K562 (cell line): ENCODE measurements around the gene MYCBPAP. TPM values are rescaled to one million over a fixed set of nuclear protein-coding genes. Genes with fewer than 3 reads are reported as not detected.

Experiments used
- ATAC-seq: fragments of 200-7000 bp; cut with Tn5 transposase; 3 replicates; pipeline ENCODE4 v1.9.1; 2020; ENCODE audit warnings: moderate library complexity
- BruUV-seq: library from RNA; stranded (reverse); fragments of 400-500 nt; replicated peaks from 2 replicates; lab custom pipeline; 2021; lab: Mats Ljungman, UMichigan
- CTCF ChIA-PET: fragments of 300-600 bp; formaldehyde crosslinking; extraction: SDS; loops from one replicate; lab custom pipeline; 2021; ENCODE audit warnings: low intra/inter-chr PET ratio; lab: Yijun Ruan, JAX
- POLR2A ChIA-PET: fragments of 300-600, 350-650 bp; sonication (Branson Sonifier 250); formaldehyde crosslinking; extraction: SDS; loops from one replicate; lab custom pipeline; 2021; ENCODE audit warnings: antibody characterized with exemption, inconsistent platforms; lab: Yijun Ruan, JAX
- DNase-seq, 4 experiments: peaks; one replicate each; pipeline versions ENCODE4 v3.0.0 to v3.0.0-alpha.2; 2011 to 2018; ENCODE audit warnings: low spot score in 3 of 4, mixed read lengths in 3 of 4; ENCODE audit errors: extremely low read depth in 1 of 4
- FAIRE-seq: peaks from 2 replicates; lab custom pipeline; 2011; peaks lifted over from hg19 to GRCh38; lab: Jason Lieb, UNC
- H2AFZ ChIP-seq: 2 replicates; pipeline ENCODE4 v1.6.0; 2011; ENCODE audit warnings: low read depth, low read length, control low read depth, inconsistent platforms
- H3K27ac ChIP-seq: fragments of 200-600 bp; 3 replicates; pipeline ENCODE4 v1.8.0; 2011; ENCODE audit warnings: low read depth, mild to moderate bottlenecking, control low read depth, inconsistent platforms, low read length, moderate library complexity, mixed read lengths; ENCODE audit errors: extremely low read depth
- H3K27me3 ChIP-seq, 2 experiments: fragments of 300-600 bp in 1 of 2; 2 replicates in 1 of 2; 3 replicates in 1 of 2; pipeline versions ENCODE4 v1.6.0 to v1.8.0; 2011; ENCODE audit warnings: inconsistent platforms in 2 of 2, low read length in 2 of 2, mild to moderate bottlenecking in 1 of 2, mixed read lengths in 1 of 2, moderate library complexity in 1 of 2; ENCODE audit not compliant: control insufficient read depth in 2 of 2, insufficient read depth in 2 of 2
- H3K36me3 ChIP-seq: fragments of 300-600 bp; 3 replicates; pipeline ENCODE4 v1.8.0; 2011; ENCODE audit warnings: mild to moderate bottlenecking, low read length, inconsistent platforms; ENCODE audit not compliant: control insufficient read depth, insufficient read depth
- H3K4me1 ChIP-seq, 2 experiments: fragments of 200-600 bp in 1 of 2; replicated peaks in 1 of 2; 2 replicates in 1 of 2; 3 replicates in 1 of 2; pipeline versions ENCODE4 v1.5.1 to v1.8.0; 2011; ENCODE audit warnings: inconsistent platforms in 2 of 2, low read length in 2 of 2, mild to moderate bottlenecking in 1 of 2, mixed read lengths in 1 of 2, moderate library complexity in 1 of 2; ENCODE audit not compliant: control insufficient read depth in 2 of 2, insufficient read depth in 2 of 2
- H3K4me2 ChIP-seq: 2 replicates; pipeline ENCODE4 v1.6.1; 2011; ENCODE audit warnings: low read length, control low read depth, inconsistent platforms, mixed read lengths; ENCODE audit not compliant: insufficient read depth
- H3K4me3 ChIP-seq: fragments of 200-600 bp; sonication (generic), shearing (Covaris generic); 2 replicates; pipeline ENCODE4 v1.5.1; 2016; ENCODE audit warnings: control low read depth, inconsistent platforms
- H3K79me2 ChIP-seq: fragments of 200-600 bp; 3 replicates; pipeline ENCODE4 v1.8.0; 2011; ENCODE audit warnings: low read length, inconsistent platforms; ENCODE audit not compliant: control insufficient read depth, insufficient read depth
- H3K9ac ChIP-seq, 2 experiments: 2 replicates each; pipeline versions ENCODE4 v1.6.0 to v1.6.1; 2011; ENCODE audit warnings: low read depth in 2 of 2, low read length in 2 of 2, control low read depth in 1 of 2, inconsistent platforms in 1 of 2, mild to moderate bottlenecking in 1 of 2, mixed read lengths in 1 of 2; ENCODE audit not compliant: insufficient read depth in 1 of 2
- H3K9me1 ChIP-seq: one replicate; pipeline ENCODE4 v1.6.0; 2011; ENCODE audit warnings: inconsistent platforms, mild to moderate bottlenecking, low read length, moderate library complexity; ENCODE audit not compliant: control insufficient read depth, insufficient read depth
- H3K9me3 ChIP-seq: replicated peaks from 2 replicates; pipeline ENCODE4 v1.5.1; 2011; ENCODE audit warnings: low read depth, low read length, inconsistent platforms; ENCODE audit not compliant: control insufficient read depth, insufficient read depth
- H4K20me1 ChIP-seq: replicated peaks from 2 replicates; pipeline ENCODE4 v1.6.1; 2011; ENCODE audit warnings: low read length, inconsistent platforms, mixed read lengths; ENCODE audit not compliant: control insufficient read depth, insufficient read depth
- C11orf30 ChIP-seq: fragments of 450-650 bp; IDR thresholded peaks from 2 replicates; pipeline ENCODE4 v1.6.1; 2016; ENCODE audit warnings: low read depth, mild to moderate bottlenecking
- NCOA2 ChIP-seq, 2 experiments: fragments of 450-650 bp; IDR thresholded peaks; 2 replicates each; pipeline ENCODE4 v1.6.1; 2018; ENCODE audit warnings: mild to moderate bottlenecking in 2 of 2, moderate library complexity in 1 of 2; ENCODE audit not compliant: partially characterized antibody in 2 of 2
- NFE2 ChIP-seq: IDR thresholded peaks from 2 replicates; pipeline ENCODE4 v1.6.1; 2014; ENCODE audit warnings: antibody characterized with exemption, low read depth
- PCBP1 ChIP-seq: fragments of 200-400 bp; formaldehyde crosslinking; IDR thresholded peaks from 2 replicates; pipeline ENCODE4 v1.6.1; 2018; ENCODE audit warnings: mild to moderate bottlenecking, low read depth, low read length; ENCODE audit not compliant: poor library complexity, severe bottlenecking
- PURB ChIP-seq: sonication (generic); formaldehyde crosslinking; IDR thresholded peaks from 2 replicates; pipeline ENCODE4 v1.9.0; 2021; ENCODE audit warnings: low read depth, mild to moderate bottlenecking, missing genetic modification reagents
- YY1 ChIP-seq, 3 experiments: IDR thresholded peaks; 2 replicates each; pipeline ENCODE4 v1.6.1; 2011; ENCODE audit warnings: low read length in 2 of 3, mild to moderate bottlenecking in 2 of 3, moderate library complexity in 2 of 3, borderline replicate concordance in 1 of 3, control low read depth in 1 of 3, low read depth in 1 of 3; ENCODE audit not compliant: insufficient read depth in 3 of 3, insufficient replicate concordance in 2 of 3, control insufficient read depth in 1 of 3, insufficient read length in 1 of 3; ENCODE audit errors: extremely low read depth in 1 of 3
- ZKSCAN1 ChIP-seq: fragments of 150-350 bp; IDR thresholded peaks from 2 replicates; pipeline ENCODE4 v1.6.1; 2016; ENCODE audit warnings: low read depth, low read length
- ZNF778 ChIP-seq: fragments of 450-650 bp; formaldehyde crosslinking; IDR thresholded peaks from 2 replicates; pipeline ENCODE4 v1.4.0; 2020; ENCODE audit warnings: mild to moderate bottlenecking, moderate library complexity
- WGBS: fragments of 100-300 bp; shearing (Covaris generic); methylation state at CpG from one replicate; pipeline ENCODE4 v1.1.6; 2016; ENCODE audit warnings: low coverage, mixed read lengths; ENCODE audit not compliant: insufficient coverage; ENCODE audit errors: missing lambda C conversion rate; 5-methylcytosine and 5-hydroxymethylcytosine counted together
- in situ Hi-C: fragments of 300-500 bp; cut with MboI; formaldehyde crosslinking; loops from 4 replicates; pipeline ENCODE4 v1.15.0; 2018; ENCODE audit warnings: inconsistent platforms, mixed read lengths
- intact Hi-C: fragments of 100-400 bp; cut with micrococcal nuclease; formaldehyde crosslinking; loops from 2 replicates; pipeline ENCODE4 v1.14.2; 2022
- polyA plus RNA-seq, 8 experiments: library from polyadenylated mRNA; depleted of rRNA in 4 of 8; stranded (reverse) in 5 of 8; unstranded in 3 of 8; fragments of >200 nt; fragmentation: Nextera tagmentation in 2 of 8; fragmentation: Illumina TruSeq in 1 of 8; extraction: Ambion mirVana in 2 of 8; extraction: Trizol in 1 of 8; gene quantifications; 2 replicates each; pipeline versions ENCODE4 v1.2.1 to v1.2.3, GENCODE V29; 2011 to 2014; ENCODE audit warnings: inconsistent platforms in 1 of 8, missing spikeins in 1 of 8
- total RNA-seq, 7 experiments: library from RNA; depleted of rRNA in 6 of 7; stranded (reverse); fragments of >200 nt in 6 of 7; fragmentation: Illumina TruSeq in 2 of 7; extraction: Trizol in 2 of 7; gene quantifications; 2 replicates each; pipeline versions ENCODE4 v1.2.1 to v1.2.3, GENCODE V29; 2011 to 2021; ENCODE audit warnings: low replicate concordance in 1 of 7
- TF ChIP-seq, protein P1 (sequence below): fragments of 250-450 bp; sonication (Bioruptor Pico); IDR thresholded peaks from 2 replicates; pipeline ENCODE4 v1.8.0; 2021; ENCODE audit warnings: borderline replicate concordance, mild to moderate bottlenecking, moderate library complexity; ENCODE audit not compliant: poor library complexity, severe bottlenecking
- TF ChIP-seq, protein P2 (sequence below): sonication (generic); formaldehyde crosslinking; IDR thresholded peaks from 2 replicates; pipeline ENCODE4 v1.8.1; 2023; ENCODE audit warnings: mild to moderate bottlenecking, missing genetic modification reagents
- TF ChIP-seq, protein P3 (sequence below): sonication (generic); formaldehyde crosslinking; IDR thresholded peaks from 2 replicates; pipeline ENCODE4 v1.8.0; 2022; ENCODE audit warnings: missing genetic modification reagents, mild to moderate bottlenecking, borderline replicate concordance
- TF ChIP-seq, protein P4 (sequence below): sonication (generic); formaldehyde crosslinking; IDR thresholded peaks from 2 replicates; pipeline ENCODE4 v1.8.0; 2023; ENCODE audit warnings: mild to moderate bottlenecking, missing genetic modification reagents

Gene MYCBPAP
- total and polyA plus RNA-seq, 9 of the 15 experiments (the other 6 are each of a cell fraction or from before 2014, with no cell fraction given): not detected

DNA sequence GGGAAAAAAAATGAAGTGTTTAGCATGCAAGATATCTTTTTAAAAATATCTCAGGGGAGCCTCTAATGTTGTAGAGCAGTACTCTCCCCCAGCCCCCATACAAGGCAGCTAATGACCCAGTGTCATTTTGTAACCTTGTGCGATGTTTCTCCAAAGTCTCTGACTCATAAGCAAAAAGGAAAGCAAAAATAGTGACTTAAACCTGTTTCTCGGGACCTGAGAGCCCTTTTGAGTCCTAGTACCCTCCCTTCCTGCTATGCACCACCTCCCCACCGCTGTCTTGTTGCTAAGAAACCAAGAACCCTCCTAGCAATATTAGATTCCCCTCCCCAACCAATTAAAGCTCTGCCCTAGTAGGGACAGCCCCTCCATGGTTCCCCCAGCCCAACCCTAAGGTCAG is 2.8 kb downstream of the MYCBPAP start:
- FAIRE-seq (no peak), ATAC-seq (no peak), DNase-seq (no peak)
- H3K27ac ChIP-seq: no peak overlapping the region
- no TSS peak for BruUV-seq
- in situ Hi-C loops (no loop called here), intact Hi-C loops (no loop called here)
- no peaks in the 10 kb centered on the region for H3K79me2 ChIP-seq
- CTCF ChIA-PET: no interaction called here
- H3K36me3 ChIP-seq: no peaks in the 10 kb centered on the region
- H3K4me3 ChIP-seq: no peak overlapping the region
- H4K20me1 ChIP-seq: no peaks in the 10 kb centered on the region
- H3K9me1 ChIP-seq: no peaks in the 10 kb centered on the region
- no peak overlapping the region for H3K4me2 ChIP-seq
- peaks cover 18 to 43% of the 10 kb centered on the region in 2 experiments; a peak in 4 of 5 replicates for H3K27me3 ChIP-seq
- H3K9ac ChIP-seq: no peak overlapping the region
- POLR2A ChIA-PET: interaction anchor here (1.3 kb wide), 1 partner anchor 17 kb away, joined by 3 read pairs; no protein-coding TSS in a partner anchor
- no peaks in the 10 kb centered on the region for H3K9me3 ChIP-seq
- WGBS: 0% methylated on average over 3 of the region's 3 CpGs
- H2AFZ ChIP-seq: no peak overlapping the region
- H3K4me1 ChIP-seq: peaks cover 0 to 9% of the 10 kb centered on the region in 2 experiments; a peak in 1 of 5 replicates
- TF ChIP-seq ZKSCAN1 (no peak), ZNF778 (CRISPR knock-in tag) (no peak), PURB (no peak), NCOA2 (IDR thresholded peaks at IDR 0.05; ENCODE audit: partially characterized antibody in 2 of 2) (no peak), NFE2 (no peak), YY1 (IDR thresholded peaks at IDR 0.05; ENCODE audit: borderline replicate concordance in 1 of 3, control insufficient read depth in 1 of 3, extremely low read depth in 1 of 3, insufficient read depth in 3 of 3, insufficient read length in 1 of 3, insufficient replicate concordance in 2 of 3, low read depth in 1 of 3, low read length in 2 of 3) (no peak), PCBP1 (no peak), C11orf30 (no peak)
- TF ChIP-seq, protein P1, sequence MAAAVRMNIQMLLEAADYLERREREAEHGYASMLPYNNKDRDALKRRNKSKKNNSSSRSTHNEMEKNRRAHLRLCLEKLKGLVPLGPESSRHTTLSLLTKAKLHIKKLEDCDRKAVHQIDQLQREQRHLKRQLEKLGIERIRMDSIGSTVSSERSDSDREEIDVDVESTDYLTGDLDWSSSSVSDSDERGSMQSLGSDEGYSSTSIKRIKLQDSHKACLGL (CRISPR knock-in tag): no peak
- TF ChIP-seq, protein P2, sequence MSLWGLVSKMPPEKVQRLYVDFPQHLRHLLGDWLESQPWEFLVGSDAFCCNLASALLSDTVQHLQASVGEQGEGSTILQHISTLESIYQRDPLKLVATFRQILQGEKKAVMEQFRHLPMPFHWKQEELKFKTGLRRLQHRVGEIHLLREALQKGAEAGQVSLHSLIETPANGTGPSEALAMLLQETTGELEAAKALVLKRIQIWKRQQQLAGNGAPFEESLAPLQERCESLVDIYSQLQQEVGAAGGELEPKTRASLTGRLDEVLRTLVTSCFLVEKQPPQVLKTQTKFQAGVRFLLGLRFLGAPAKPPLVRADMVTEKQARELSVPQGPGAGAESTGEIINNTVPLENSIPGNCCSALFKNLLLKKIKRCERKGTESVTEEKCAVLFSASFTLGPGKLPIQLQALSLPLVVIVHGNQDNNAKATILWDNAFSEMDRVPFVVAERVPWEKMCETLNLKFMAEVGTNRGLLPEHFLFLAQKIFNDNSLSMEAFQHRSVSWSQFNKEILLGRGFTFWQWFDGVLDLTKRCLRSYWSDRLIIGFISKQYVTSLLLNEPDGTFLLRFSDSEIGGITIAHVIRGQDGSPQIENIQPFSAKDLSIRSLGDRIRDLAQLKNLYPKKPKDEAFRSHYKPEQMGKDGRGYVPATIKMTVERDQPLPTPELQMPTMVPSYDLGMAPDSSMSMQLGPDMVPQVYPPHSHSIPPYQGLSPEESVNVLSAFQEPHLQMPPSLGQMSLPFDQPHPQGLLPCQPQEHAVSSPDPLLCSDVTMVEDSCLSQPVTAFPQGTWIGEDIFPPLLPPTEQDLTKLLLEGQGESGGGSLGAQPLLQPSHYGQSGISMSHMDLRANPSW (CRISPR knock-in tag): no peak
- TF ChIP-seq, protein P3, sequence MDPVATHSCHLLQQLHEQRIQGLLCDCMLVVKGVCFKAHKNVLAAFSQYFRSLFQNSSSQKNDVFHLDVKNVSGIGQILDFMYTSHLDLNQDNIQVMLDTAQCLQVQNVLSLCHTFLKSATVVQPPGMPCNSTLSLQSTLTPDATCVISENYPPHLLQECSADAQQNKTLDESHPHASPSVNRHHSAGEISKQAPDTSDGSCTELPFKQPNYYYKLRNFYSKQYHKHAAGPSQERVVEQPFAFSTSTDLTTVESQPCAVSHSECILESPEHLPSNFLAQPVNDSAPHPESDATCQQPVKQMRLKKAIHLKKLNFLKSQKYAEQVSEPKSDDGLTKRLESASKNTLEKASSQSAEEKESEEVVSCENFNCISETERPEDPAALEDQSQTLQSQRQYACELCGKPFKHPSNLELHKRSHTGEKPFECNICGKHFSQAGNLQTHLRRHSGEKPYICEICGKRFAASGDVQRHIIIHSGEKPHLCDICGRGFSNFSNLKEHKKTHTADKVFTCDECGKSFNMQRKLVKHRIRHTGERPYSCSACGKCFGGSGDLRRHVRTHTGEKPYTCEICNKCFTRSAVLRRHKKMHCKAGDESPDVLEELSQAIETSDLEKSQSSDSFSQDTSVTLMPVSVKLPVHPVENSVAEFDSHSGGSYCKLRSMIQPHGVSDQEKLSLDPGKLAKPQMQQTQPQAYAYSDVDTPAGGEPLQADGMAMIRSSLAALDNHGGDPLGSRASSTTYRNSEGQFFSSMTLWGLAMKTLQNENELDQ (CRISPR knock-in tag): no peak
- TF ChIP-seq, protein P4, sequence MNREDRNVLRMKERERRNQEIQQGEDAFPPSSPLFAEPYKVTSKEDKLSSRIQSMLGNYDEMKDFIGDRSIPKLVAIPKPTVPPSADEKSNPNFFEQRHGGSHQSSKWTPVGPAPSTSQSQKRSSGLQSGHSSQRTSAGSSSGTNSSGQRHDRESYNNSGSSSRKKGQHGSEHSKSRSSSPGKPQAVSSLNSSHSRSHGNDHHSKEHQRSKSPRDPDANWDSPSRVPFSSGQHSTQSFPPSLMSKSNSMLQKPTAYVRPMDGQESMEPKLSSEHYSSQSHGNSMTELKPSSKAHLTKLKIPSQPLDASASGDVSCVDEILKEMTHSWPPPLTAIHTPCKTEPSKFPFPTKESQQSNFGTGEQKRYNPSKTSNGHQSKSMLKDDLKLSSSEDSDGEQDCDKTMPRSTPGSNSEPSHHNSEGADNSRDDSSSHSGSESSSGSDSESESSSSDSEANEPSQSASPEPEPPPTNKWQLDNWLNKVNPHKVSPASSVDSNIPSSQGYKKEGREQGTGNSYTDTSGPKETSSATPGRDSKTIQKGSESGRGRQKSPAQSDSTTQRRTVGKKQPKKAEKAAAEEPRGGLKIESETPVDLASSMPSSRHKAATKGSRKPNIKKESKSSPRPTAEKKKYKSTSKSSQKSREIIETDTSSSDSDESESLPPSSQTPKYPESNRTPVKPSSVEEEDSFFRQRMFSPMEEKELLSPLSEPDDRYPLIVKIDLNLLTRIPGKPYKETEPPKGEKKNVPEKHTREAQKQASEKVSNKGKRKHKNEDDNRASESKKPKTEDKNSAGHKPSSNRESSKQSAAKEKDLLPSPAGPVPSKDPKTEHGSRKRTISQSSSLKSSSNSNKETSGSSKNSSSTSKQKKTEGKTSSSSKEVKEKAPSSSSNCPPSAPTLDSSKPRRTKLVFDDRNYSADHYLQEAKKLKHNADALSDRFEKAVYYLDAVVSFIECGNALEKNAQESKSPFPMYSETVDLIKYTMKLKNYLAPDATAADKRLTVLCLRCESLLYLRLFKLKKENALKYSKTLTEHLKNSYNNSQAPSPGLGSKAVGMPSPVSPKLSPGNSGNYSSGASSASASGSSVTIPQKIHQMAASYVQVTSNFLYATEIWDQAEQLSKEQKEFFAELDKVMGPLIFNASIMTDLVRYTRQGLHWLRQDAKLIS: no peak
